ENCODE measurements around the gene MAPKAPK3.

Gene MAPKAPK3

DNA sequence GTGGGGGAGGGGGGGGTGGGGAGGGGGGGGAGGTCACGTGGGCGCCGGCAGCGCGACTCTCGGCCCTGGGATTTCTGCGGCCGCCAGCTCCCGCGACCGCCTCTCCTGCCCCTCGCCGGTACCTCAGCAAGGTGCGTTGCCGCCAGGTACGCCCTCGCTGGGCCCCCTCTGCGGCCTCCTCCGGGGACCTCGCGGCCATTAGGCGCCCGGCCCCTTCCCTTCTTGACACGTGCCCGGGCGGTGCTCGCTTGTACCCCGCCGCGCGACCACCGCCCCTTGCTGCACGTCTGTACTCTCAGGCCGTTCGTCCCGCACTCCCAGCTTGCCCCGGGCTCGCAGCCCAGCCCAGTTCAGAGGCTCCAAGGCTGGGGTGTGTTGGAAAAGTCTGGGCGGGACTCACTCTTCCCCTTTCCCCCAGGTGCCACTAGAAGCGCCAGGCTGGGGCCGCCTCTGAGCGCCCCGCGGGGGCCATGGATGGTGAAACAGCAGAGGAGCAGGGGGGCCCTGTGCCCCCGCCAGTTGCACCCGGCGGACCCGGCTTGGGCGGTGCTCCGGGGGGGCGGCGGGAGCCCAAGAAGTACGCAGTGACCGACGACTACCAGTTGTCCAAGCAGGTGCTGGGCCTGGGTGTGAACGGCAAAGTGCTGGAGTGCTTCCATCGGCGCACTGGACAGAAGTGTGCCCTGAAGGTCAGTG lies at the start of gene MAPKAPK3:
Gene MAPKAPK3 (plus strand): TSS at position 56 of the 696 bp plus-strand sequence. CDS start 415 bp downstream, at position 471.
- no peak for DNase-seq (ENCODE audit: low read depth in 2 of 2)

DNA sequence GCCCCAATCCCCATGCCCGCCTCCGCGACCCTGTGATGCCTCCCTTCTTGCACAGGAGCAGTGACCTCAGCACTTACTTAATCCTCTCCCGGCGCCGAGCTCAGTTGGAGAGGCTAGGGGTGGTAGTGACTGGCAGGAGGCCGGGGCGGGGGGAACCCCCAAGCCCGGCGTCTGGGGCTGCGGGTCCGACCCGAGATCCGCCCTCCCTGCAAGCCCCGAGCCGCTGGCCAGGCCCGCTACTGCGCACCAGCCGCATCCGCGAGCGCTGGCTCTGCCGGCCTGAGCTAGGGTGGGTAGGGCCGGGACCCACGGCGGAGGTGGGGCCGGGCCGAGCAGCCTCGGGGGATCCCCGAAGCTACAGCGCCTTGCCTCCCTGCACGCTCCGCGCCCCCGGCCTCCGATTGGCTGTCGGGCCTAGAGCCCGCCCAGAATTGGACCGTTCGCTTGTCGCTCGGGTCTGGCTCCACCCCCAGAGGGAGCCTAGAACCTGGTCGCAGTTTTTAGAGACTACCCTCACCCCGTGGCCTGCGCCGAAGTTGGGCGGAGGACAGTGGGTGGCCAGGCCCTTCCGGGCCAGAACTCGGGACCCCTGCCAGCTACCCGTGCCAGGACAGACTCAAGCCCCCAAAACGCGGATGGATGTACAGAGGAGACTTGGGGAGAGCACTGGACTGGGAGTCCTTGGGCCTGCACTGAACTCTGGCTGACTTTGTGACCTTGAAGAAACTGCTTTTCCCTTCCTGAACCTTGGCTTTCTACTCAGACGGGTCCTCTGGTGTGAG lies 49.4 kb upstream of the MAPKAPK3 start, which contains the start of gene C3orf18:
Gene C3orf18 (minus strand): TSS at position 362 of the 782 bp plus-strand sequence. CDS start 2,048 bp downstream, outside the sequence.
- DNase-seq (ENCODE audit: low read depth in 2 of 2): peak; percentile 70 to 78

DNA sequence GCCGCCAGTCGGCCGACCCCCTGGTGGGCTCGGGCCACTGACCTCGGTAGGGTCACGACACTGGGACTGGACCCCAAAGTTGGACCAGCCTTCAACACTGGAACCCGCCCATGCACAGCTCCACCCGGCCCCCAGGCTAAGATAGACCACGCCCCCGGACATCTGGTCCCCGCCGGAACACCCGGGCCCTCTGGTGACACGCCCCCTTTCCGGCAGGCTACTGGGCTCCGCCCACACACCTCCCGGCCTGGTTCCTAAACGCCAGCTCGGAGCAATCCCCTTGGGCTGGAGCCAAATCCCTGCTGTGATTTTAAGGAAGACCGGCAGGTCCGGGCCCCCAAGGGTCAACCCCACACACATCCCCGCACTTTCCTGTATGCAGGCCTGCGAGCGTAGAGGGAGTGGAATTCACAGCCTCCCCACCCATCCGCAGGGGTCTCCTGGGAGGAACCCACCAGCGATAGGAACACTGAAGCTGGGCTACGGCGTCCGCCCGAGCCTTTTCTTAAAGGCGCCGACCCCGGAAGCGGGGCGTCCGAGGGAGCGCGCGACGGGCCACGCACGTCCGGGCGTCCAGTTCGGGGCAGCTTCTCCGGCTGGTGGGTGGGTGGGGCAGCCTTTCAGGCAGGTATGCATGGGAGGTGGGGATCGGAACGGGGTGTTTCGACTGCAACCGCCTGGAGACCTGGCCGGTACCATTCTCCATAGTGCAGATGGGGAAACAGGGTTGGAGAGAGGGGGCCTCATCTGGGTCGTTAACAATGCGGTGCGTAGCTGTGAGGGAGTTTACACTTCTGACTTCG lies 47.8 kb upstream of the MAPKAPK3 start, which contains the start of gene HEMK1:
Gene HEMK1 (plus strand): TSS at position 576 of the 803 bp plus-strand sequence. CDS start 1,583 bp downstream, outside the sequence.
- peak; percentile 85 to 87 for DNase-seq (ENCODE audit: low read depth in 2 of 2)

DNA sequence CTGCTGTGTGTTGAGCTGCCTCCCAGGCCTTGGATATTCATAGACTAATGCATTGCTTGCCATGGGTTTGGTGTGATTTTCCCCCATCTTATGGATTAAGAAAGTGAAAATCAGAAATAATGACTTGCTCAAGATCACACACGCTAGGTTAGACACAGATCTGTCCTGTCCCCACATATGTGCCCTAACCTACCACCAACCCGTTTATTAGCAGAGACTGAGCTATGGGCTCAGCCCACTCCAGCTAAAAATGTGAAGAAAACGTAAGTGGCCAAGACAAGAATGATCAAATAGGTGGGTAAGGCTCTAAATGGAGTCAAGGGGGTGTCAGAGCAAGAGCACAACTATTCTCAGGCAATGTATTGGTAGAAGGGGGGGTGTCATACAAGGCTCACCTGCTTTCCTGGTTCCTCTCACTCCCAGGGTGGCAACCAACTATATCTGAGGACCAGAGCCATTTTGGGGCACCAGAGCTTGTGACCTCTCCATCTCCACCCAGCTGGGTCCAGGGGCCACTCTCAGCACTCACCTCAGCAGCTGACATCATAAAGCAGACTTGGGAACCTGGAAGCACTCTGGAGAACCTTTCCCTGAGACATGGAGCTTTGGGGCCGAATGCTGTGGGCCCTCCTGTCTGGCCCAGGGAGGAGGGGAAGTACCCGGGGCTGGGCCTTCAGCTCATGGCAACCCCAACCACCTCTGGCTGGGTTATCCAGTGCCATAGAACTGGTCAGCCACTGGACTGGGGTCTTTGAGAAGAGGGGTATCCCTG lies 46.3 kb upstream of the MAPKAPK3 start:
- DNase-seq (ENCODE audit: low read depth in 2 of 2): no peak

DNA sequence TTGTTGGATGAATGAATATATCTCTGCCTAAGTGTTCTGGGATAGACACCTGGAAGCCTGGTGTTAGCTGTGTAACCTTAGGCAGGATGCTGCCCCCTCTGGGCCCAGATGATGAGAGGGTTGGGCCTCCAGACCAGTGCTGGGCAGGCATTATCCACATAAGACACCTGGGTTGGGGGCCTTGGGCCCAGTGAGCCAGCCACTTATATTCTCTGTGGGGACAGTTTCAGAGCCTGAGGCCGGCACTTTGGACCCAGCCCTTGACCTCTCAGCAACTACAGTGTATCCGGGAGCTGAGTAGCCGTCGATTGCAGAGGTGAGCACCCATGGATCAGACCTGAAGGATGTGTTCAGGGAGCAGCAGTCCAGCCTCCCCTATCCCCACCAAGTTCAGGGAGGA lies 45.5 kb upstream of the MAPKAPK3 start:
- DNase-seq (ENCODE audit: low read depth in 2 of 2): no peak

DNA sequence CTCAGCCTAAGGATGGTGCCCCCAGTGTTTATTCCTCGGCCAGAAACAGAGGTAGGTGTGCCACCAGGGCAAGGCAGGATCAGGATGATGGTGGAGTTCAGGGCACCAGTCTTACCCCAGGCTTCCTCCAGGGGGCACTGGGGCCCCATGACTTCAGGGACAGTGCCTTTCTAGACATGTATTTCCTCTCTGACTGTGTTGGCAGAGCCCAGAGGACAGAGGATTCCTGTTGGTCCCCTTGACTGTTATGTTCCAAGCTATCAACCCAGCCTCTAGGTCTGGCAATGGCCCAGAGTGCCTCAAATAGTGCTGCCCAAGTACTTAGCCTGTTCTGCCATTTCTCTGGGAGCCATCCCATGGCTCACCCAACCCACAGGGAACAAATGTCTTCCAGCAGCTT lies 44.8 kb upstream of the MAPKAPK3 start:
- no peak for DNase-seq (ENCODE audit: low read depth in 2 of 2)

DNA sequence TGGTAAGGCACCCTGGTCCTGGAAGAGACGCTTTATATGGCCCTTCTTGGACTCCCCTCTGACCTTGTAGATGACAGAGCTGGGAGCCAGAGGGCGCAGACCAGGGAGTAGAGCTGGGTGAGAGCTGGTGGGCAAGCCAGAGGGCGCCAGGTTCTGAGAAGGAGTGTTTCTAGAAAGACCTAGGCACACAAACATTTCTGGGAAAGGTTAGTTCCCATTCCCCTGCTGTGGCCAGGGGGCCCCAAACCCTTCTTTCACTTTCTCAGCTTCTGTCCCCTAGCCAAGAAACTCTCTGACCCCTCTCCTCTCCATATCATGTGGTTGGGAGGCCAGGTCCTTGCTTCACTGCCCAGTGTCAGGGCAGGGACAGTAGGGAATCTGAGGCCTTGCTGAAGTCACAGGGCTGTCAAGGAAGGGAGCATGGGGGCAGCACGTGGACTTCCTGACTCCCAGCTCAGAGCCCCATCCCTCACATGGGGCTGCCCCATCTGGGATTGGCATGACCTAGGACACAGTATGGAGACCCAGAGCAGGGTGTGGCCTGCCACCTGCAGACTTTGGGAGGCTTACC lies 44.1 kb upstream of the MAPKAPK3 start:
- DNase-seq (ENCODE audit: low read depth in 2 of 2): no peak

DNA sequence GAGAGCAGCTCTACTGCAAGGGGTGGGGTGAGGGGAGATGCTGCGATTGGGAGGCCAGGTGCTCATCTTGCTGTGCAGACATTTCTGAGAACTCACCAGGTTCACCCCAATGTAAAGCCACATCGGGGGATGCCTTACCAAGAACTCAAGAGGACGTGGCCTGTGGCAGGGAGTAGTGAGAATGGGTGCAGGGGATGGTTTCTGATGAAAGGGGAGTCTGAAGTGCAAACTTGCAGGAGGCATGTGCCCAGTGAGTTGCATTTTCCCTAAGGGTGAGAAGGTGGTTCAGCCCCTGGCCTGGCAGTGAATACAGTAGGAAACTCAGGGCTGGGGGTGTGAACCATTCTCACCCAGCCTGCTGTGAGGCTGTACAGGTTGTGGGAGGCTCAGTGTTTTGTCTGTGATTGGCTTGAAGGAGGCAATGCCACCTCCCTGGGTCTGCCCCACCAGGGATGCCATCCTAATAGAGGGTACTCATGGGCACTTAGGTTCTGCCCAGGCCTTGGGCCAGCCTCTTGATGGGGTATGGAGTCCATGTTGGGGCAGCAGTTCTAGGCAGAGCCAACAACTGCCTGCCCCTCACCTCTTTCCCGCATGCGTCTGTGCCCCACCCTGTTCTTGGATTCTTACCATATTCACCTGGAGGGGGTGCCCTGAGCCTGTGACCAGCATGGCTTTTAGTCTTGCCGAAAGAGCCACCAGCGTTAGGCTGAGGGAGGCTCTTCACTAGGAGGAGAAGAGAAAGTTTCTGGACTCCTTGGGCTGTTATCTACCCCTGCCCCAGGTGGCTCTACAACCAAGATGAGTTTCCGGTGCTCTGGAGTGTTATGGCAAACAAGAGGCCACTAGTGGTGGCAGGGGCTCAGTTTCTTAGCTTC lies 43.1 kb upstream of the MAPKAPK3 start:
- no peak for DNase-seq (ENCODE audit: low read depth in 2 of 2)

DNA sequence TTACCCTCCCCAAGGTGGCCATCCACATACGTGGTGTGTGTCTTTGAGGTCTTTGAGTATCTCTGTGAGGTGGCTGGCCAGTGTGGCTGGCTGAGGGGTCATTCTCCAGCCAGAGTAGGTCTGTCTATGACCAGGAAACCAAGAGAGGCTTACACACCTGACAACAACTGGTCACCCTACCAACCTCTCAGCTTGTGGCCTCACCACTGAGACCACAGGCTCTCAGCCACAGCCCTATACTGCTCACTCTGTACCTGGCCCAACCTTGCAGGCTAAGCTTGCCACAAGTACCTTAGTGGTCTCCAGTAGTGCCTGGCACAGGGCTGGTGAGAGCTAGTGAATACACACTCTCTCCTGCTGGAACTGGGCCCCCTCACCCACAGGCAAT lies 42.5 kb upstream of the MAPKAPK3 start:
- DNase-seq (ENCODE audit: low read depth in 2 of 2): no peak

DNA sequence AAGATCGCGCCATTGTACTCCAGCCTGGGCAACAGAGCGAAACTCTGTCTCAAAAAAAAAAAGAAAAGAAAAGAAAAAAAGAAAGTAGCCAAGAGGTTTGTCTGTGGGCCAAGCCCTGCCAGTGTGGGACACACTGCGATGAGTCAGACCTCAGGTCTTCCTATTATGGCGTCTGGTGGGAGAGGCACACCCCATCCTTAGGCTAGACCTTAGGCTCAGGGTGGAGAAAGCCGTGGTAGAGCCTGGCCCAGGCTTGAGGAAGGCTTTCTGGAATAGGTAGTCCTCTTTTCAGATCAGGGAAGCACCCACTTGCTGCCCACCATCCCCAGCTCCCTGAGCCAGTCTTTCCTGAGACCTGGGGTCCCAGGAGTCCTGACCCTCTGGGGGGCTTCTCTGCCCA lies 41.6 kb upstream of the MAPKAPK3 start:
- no peak for DNase-seq (ENCODE audit: low read depth in 2 of 2)

DNA sequence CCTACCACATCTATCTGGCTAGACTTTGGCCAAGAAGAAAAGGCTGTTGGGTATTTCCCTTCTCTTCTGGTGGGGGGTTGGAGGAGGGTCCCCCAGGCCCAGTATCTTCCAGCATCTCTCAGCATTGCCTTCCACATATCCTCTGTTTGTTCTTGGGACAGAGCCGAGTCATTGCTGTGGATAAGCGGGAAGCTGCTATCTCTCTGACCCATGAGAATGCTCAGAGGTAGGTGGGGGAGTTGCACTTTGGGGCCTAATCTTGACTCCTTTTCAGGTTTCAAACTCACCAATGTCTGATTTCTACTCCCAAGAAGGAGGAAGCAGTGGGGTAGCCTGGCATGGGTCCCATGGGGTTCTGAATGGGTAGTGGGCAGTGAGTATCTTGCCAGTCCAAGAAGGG lies 39.6 kb upstream of the MAPKAPK3 start:
- DNase-seq (ENCODE audit: low read depth in 2 of 2): no peak

DNA sequence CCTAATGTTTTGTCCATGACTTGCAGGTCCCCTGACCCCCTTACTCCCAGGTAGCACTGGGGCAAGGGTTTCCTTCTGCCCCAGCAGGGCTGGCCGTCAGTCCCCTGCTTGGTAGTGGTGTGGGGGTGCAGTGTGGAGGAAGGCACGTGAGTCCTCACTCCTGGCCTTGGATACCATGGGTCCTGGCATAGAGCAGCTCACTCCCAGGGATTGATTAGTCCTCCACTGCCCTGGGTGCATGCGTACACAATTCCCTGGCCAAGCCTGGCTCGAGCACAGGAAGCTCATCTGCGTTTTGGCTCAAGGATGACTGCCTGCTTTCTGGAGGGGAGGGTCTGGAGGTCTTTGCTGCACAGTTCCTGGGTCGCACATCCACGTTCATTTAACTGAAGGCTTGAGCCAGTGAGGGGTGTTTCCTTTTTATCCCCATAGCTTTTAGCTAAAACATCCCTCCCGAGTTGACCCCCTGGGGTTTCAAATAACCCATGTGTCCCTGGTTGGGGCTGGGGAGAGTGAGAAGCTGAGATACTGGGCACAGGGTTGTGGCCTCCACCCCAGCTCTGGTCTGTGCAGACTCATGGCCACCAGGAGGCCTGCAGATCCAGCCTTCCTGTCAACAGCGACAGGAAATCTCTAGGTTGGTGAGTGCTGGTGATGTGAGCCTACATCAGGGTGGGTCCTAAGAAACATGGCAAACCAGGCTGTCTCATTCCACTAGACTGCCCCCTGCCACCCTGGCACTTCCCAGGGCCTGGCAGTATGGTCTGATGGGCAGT lies 36.1 kb upstream of the MAPKAPK3 start:
- DNase-seq (ENCODE audit: low read depth in 2 of 2): no peak

DNA sequence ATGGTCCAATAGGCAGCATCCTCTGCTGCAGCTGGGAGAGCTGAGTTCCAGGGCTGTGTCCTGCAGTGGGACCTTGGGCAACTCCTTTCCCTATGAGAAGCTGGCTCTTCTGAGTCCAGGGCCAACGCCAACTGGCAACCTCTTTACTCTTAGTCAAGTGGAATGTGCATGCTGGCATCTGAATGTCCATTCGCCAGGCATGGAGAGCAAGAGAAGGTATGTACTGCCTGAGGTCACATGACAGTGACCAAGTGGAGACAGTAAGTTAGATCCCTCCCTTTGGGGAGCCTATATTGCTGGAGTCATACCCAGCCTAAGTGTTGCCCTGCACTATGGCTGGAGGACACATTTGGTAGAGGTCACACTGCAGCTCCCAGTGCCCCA lies 35.5 kb upstream of the MAPKAPK3 start:
- DNase-seq (ENCODE audit: low read depth in 2 of 2): no peak

DNA sequence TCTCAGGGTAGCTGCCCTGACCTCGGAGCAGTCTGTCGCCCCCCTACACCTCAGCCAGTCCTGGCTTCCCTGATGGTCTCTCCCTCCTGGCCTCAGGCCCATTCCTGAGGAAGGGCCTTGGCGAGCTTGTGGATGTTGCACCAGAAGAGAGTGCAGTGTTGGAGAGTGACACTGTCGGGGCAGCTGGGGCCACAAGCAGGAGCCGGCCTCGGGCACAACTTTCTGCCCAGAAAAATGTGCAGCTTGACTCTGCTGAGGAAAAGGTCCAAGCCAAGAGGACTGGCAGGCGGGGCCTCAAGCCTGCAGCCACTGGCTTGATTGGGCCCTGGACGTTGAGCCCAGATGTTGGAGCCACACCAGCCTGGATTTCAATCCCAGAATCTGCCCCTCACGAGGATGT lies 34.9 kb upstream of the MAPKAPK3 start:
- no peak for DNase-seq (ENCODE audit: low read depth in 2 of 2)

DNA sequence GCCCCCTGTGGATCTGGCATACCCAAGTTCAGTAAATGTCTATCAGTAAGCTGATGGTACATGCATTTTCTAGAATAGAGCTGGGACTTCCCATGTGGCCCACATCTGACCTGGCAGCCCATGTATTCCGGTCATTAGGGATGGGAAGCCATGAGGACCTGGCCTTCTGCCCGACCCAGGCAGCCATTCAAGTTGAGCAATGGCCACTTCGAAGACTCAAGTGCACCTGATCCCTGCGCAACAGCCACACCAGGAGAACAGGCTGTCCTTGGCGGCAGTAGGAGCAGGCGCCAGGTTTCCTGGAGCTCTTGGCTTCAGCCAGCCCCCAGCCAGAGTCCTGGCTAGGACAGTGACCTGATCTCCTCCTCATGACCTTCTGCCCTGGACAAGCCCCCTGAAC lies 33.1 kb upstream of the MAPKAPK3 start:
- no peak for DNase-seq (ENCODE audit: low read depth in 2 of 2)

DNA sequence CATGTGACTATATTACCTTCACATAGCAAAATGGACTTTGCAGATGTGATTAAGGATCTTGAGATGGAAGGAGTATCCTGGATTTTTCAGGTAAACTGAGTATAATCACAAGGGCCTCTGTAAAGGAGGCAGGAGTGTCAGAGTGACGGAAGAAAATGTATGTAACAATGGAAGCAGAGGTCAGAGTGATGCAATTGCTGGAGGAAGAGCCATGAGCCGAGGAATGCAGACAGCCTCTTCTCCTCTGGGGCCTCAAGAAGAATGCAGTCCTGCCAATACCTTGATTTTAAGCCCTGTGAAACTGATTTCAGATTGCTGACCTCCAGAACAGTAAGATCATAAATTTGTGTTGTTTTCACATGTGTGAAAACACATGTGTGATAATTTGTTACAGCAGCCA lies 32.6 kb upstream of the MAPKAPK3 start:
- no peak for DNase-seq (ENCODE audit: low read depth in 2 of 2)

DNA sequence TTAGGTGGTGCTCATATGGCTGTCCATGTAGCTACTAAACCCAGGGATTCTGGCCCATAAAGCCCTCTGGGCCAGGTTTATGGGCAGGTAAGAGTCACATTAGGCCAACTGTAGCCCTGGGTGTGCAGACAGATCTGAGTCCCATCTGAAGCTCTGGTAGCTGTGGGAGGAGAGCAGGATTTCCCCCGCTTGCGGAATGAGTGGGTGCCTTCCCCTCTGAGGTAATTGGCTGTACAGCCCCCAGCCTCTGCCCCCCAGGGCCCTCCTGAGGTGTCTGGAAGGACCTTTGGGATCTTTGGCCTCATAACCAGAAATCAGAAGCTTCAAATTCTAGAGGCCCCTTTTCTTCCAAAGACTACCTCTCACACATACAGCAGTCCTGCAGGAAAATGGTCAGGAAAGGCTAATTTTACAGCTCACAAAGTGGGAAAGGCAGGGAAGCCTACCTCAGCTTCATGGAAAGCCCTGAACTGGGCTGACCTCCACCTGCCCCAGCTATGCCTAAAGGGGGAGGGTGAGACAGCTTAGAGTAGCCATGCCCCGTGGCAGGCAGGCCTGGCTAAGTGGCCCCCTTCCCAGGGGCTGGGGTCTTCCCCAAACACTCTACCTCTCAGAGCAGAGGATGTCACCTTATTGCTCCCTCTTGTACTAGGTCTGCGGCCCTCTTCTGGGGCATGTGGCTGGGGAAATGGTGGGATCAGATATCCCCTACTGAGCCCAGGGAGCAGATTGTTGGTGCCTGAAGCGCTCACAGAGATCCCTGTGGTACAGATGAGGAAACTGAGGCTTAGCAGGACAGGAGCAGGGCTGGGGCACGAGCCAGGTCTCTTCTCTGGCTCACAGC lies 30.8 kb upstream of the MAPKAPK3 start:
- no peak for DNase-seq (ENCODE audit: low read depth in 2 of 2)

DNA sequence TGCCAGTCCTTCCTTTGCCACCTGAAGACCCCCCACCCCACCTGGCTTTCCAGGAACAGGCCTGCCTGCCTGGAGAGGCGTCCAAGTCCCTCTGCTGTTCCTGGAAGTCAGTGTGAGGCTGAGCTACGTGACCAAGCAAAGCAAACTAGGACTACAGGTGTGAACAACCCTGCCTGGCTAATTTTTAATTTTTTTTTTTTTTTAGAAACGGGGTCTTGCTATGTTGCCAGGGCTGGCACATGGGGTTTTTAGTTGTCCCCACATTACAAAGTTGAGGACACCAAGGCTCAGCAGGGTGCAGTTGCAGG lies 30.2 kb upstream of the MAPKAPK3 start:
- DNase-seq (ENCODE audit: low read depth in 2 of 2): no peak

DNA sequence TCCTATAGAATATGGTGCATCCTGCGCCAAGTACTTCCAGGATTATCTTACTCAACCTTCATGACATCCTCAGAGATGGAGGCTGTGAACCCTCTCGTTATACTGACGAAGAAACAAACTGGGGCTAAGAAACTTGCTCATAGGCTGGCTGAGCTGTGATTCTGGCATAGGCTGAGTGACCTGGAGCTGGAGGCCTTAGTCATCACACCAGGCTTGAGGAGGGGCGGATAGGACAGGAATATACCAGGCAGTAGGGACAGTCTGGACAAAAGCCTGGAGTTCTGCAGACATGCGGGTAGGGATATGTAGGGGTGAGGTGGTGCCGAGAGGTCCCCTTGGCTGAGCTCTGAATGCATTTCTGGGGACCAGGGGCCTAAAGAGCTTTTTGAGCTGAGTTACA lies 29.6 kb upstream of the MAPKAPK3 start:
- no peak for DNase-seq (ENCODE audit: low read depth in 2 of 2)
